Activated CD4-positive, alpha-beta T cell treated with anti-CD3 and anti-CD28 coated beads for 36 hours (primary cell): ENCODE results near the gene ARRDC3. TPM values are rescaled to one million over a fixed set of nuclear protein-coding genes. Genes with fewer than 3 reads are reported as not detected.
A peak's percentile ranks its signal among the peaks of the same experiment; 100 is the strongest.
"Not testable (repeated sequence)": the region's sequence is repeated elsewhere in the genome, so short reads cannot be mapped to it uniquely, and the experiment has no call there.

Source experiments
- ATAC-seq: fragments of 200-7000 bp; cut with Tn5 transposase; one replicate; pipeline ENCODE4 v1.10.0; 2021; ENCODE audit warnings: mild to moderate bottlenecking, moderate library complexity
- CTCF ChIA-PET: fragments of 350-600 bp; sonication (Branson Sonifier 250); formaldehyde crosslinking; loops from one replicate; lab custom pipeline; 2021; ENCODE audit warnings: antibody characterized with exemption; lab: Charles Lee
- POLR2A ChIA-PET: fragments of 350-600 bp; sonication (Branson Sonifier 250); formaldehyde crosslinking; loops from one replicate; lab custom pipeline; 2021; ENCODE audit warnings: antibody characterized with exemption, inconsistent platforms; lab: Charles Lee
- DNase-seq: peaks from one replicate; pipeline ENCODE4 v3.0.0-alpha.2; 2020
- H3K27ac Mint-ChIP-seq: one replicate; pipeline ENCODE4 v1.8.0; 2021; ENCODE audit warnings: mixed read lengths
- H3K27me3 Mint-ChIP-seq: one replicate; pipeline ENCODE4 v1.8.0; 2021; ENCODE audit warnings: mixed read lengths
- H3K36me3 Mint-ChIP-seq: one replicate; pipeline ENCODE4 v1.8.0; 2021; ENCODE audit warnings: low read depth, mixed read lengths
- H3K4me1 Mint-ChIP-seq: one replicate; pipeline ENCODE4 v1.8.0; 2021; ENCODE audit warnings: mixed read lengths
- H3K4me3 Mint-ChIP-seq: one replicate; pipeline ENCODE4 v1.8.0; 2021; ENCODE audit warnings: mild to moderate bottlenecking, moderate library complexity, mixed read lengths
- H3K9me3 Mint-ChIP-seq: one replicate; pipeline ENCODE4 v1.8.0; 2021; ENCODE audit warnings: low read depth, mixed read lengths
- intact Hi-C, 2 experiments: fragments of 100-400 bp; cut with DNase I in 1 of 2; cut with micrococcal nuclease in 1 of 2; formaldehyde crosslinking; loops; one replicate each; pipeline versions ENCODE4 v1.14.2 to v1.15.1; 2022 to 2024; cut with DNase I, micrococcal nuclease
- total RNA-seq, 2 experiments: library from RNA; stranded (reverse); gene quantifications; one replicate each; pipeline ENCODE4 v1.2.3, GENCODE V29; 2021

Gene ARRDC3
- total RNA-seq, 2 experiments from 2014 or later = 21.7 to 21.9 TPM

DNA sequence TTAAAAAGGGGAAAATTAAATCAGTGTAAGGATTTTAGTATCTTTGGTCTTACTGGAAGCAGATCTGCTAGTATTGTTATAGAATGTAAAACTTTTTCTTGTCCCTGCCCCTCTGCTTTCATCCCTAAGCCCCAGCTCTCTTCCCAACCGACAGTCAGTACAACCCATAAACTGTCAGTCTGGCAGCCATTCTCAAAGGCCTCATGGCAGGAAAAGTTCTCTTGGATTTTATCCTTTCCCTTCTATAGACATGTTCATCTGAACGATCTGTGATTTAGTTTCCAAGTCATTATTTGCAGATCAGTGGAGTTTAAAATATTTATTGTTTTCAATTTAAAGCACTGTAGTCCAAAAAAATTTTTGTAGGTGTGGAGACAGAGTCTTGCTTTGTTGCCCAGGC is 39.2 kb downstream of the ARRDC3 start:
- ATAC-seq (no peak), DNase-seq (no peak)
- Mint-ChIP-seq H3K36me3 (no peaks in the 10 kb centered on the region), H3K27me3 (no peaks in the 10 kb centered on the region), H3K4me3 (no peak overlapping the region), H3K9me3 (peaks cover 5% of the 10 kb centered on the region), H3K27ac (no peak overlapping the region), H3K4me1 (no peaks in the 10 kb centered on the region)
- CTCF ChIA-PET = no interaction called here
- intact Hi-C loops = no loop called here
- POLR2A ChIA-PET = no interaction called here

DNA sequence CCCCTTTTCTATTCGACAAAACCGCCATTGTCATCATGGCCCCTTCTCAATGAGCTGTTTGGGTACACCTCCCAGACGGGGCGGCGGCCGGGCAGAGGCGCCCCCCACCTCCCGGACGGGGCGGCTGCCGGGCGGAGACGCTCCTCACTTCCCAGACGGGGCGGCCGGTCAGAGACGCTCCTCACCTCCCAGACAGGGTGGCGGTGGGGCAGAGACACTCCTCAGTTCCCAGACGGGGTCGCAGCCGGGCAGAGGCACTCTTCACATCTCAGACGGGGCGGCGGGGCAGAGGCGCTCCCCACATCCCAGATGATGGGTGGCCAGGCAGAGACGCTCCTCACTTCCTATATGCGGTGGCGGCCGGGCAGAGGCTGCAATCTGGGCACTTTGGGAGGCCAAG is 40.2 kb downstream of the ARRDC3 start:
- ATAC-seq, H3K9me3 Mint-ChIP-seq, H3K36me3 Mint-ChIP-seq, H3K27ac Mint-ChIP-seq, H3K4me3 Mint-ChIP-seq, DNase-seq, H3K4me1 Mint-ChIP-seq, intact Hi-C loops, H3K27me3 Mint-ChIP-seq: not testable (repeated sequence)
- CTCF ChIA-PET = interaction anchor here (1.0 to 1.4 kb wide), 2 partner anchors 16 to 42 kb away, joined by 3 to 4 read pairs; no protein-coding TSS in a partner anchor
- POLR2A ChIA-PET = interaction anchor here (0.7 kb wide), 1 partner anchor 103 kb away, joined by 5 read pairs; no protein-coding TSS in a partner anchor

GRCh38 chr5:91341154-91341553 is 42.0 kb downstream of the ARRDC3 start:
- Mint-ChIP-seq H3K27ac (no peak overlapping the region), H3K27me3 (no peaks in the 10 kb centered on the region), H3K36me3 (no peaks in the 10 kb centered on the region), H3K4me1 (no peaks in the 10 kb centered on the region), H3K9me3 (no peaks in the 10 kb centered on the region), H3K4me3 (no peak overlapping the region)
- no peak for ATAC-seq
- intact Hi-C loops = no loop called here
- DNase-seq = no peak
- POLR2A ChIA-PET = no interaction called here
- CTCF ChIA-PET = no interaction called here

- no peak overlapping the region for H3K27ac Mint-ChIP-seq
- intact Hi-C loops = no loop called here
- ChIA-PET POLR2A (no interaction called here), CTCF (no interaction called here)
- no peak overlapping the region for H3K4me3 Mint-ChIP-seq
- no peaks in the 10 kb centered on the region for H3K27me3 Mint-ChIP-seq
- no peak for DNase-seq
- no peaks in the 10 kb centered on the region for H3K4me1 Mint-ChIP-seq
- no peaks in the 10 kb centered on the region for H3K9me3 Mint-ChIP-seq
- no peaks in the 10 kb centered on the region for H3K36me3 Mint-ChIP-seq
- no peak for ATAC-seq
Measured at GRCh38 chr5:91340532-91340931, 42.6 kb downstream of the ARRDC3 start.

GRCh38 chr5:91339063-91339705 is 43.9 kb downstream of the ARRDC3 start:
- DNase-seq = no peak
- no peaks in the 10 kb centered on the region for H3K36me3 Mint-ChIP-seq
- intact Hi-C loops = no loop called here
- H3K4me1 Mint-ChIP-seq = no peaks in the 10 kb centered on the region
- no peaks in the 10 kb centered on the region for H3K27me3 Mint-ChIP-seq
- ChIA-PET POLR2A (no interaction called here), CTCF (no interaction called here)
- no peaks in the 10 kb centered on the region for H3K9me3 Mint-ChIP-seq
- no peak for ATAC-seq
- no peak overlapping the region for H3K27ac Mint-ChIP-seq
- H3K4me3 Mint-ChIP-seq = no peak overlapping the region

GRCh38 chr5:91332267-91333045 is 50.7 kb downstream of the ARRDC3 start:
- CTCF ChIA-PET = interaction anchor here (1.9 kb wide), 1 partner anchor 26 kb away, joined by 4 read pairs; no protein-coding TSS in a partner anchor
- no peaks in the 10 kb centered on the region for H3K27me3 Mint-ChIP-seq
- peaks cover 20% of the 10 kb centered on the region for H3K4me1 Mint-ChIP-seq
- ATAC-seq (peak; percentile 89), DNase-seq (peak; percentile 40)
- no peaks in the 10 kb centered on the region for H3K9me3 Mint-ChIP-seq
- H3K36me3 Mint-ChIP-seq = no peaks in the 10 kb centered on the region
- H3K27ac Mint-ChIP-seq = no peak overlapping the region
- intact Hi-C loops = no loop called here
- POLR2A ChIA-PET = interaction anchor here (1.0 kb wide), 1 partner anchor 21 kb away, joined by 3 read pairs; no protein-coding TSS in a partner anchor
- no peak overlapping the region for H3K4me3 Mint-ChIP-seq

- Mint-ChIP-seq H3K4me3 (no peak overlapping the region), H3K36me3 (no peaks in the 10 kb centered on the region), H3K4me1 (peaks cover 20% of the 10 kb centered on the region), H3K9me3 (no peaks in the 10 kb centered on the region), H3K27ac (no peak overlapping the region), H3K27me3 (no peaks in the 10 kb centered on the region)
- intact Hi-C loops = no loop called here
- CTCF ChIA-PET = interaction anchor here (1.9 kb wide), 1 partner anchor 26 kb away, joined by 4 read pairs; no protein-coding TSS in a partner anchor
- DNase-seq (no peak), ATAC-seq (no peak)
- POLR2A ChIA-PET = interaction anchor here (1.0 kb wide), 1 partner anchor 20 kb away, joined by 3 read pairs; no protein-coding TSS in a partner anchor
Measured at GRCh38 chr5:91331705-91332104, 51.4 kb downstream of the ARRDC3 start.

DNA sequence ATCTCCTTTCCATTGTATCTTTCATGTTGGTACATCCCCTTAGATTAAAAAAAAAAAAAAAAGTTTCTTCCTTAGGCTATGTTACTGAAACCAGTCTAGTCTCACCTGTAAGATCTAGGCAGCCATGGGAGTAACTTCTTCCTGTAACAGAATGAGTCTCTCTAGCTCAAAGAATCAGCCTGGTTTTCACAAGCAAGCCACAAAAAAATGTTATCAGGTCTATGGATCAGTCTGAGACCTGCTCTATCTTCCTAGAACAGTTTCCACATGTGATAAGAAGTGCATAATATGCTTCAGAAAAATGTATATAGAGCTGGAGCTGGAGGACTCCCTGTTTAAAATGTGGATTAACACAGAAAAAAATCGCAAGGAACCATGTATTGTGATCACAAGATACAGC is 53.8 kb downstream of the ARRDC3 start:
- intact Hi-C loops = no loop called here
- ChIA-PET CTCF (interaction anchor here (0.6 to 1.2 kb wide), 5 partner anchors 13 to 418 kb away, joined by 3 read pairs; no protein-coding TSS in a partner anchor), POLR2A (interaction anchor here (1.0 kb wide), 1 partner anchor 54 kb away, joined by 4 read pairs; the partner anchor contains the start of gene ARRDC3)

DNA sequence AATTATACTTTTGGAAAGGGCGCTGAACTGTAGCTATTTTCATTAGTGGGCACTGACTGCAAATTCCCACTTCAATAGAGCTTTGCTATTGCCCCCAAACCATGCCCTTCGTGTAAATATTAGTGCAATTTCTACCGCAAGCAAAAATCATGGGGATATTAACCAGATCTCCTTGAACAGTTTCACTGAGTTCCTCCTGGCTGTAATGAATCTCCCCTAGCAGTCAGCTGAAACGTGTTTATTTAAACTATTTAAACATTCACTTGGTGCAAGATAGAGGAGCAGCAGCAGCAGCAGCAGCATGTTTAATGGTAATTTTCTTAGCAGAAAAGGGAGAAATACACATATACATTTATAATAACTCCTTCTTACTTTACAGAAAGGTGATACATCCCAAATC is 54.4 kb downstream of the ARRDC3 start:
- Mint-ChIP-seq H3K36me3 (no peaks in the 10 kb centered on the region), H3K9me3 (no peaks in the 10 kb centered on the region), H3K27me3 (peaks cover 2% of the 10 kb centered on the region), H3K27ac (no peak overlapping the region), H3K4me1 (peaks cover 20% of the 10 kb centered on the region), H3K4me3 (no peak overlapping the region)
- DNase-seq = no peak
- intact Hi-C loops = no loop called here
- POLR2A ChIA-PET = interaction anchor here (1.0 kb wide), 1 partner anchor 54 kb away, joined by 4 read pairs; the partner anchor contains the start of gene ARRDC3
- CTCF ChIA-PET = interaction anchor here (0.7 to 0.9 kb wide), 3 partner anchors 19 to 56 kb away, joined by 3 read pairs; no protein-coding TSS in a partner anchor
- no peak for ATAC-seq

More for the DNA sequence above, 53.8 kb downstream of the ARRDC3 start:
- H3K4me1 Mint-ChIP-seq = peaks cover 20% of the 10 kb centered on the region
- no peak overlapping the region for H3K4me3 Mint-ChIP-seq
- DNase-seq = no peak
- peaks cover under 1% of the 10 kb centered on the region for H3K27me3 Mint-ChIP-seq
- H3K27ac Mint-ChIP-seq = no peak overlapping the region
- H3K36me3 Mint-ChIP-seq = no peaks in the 10 kb centered on the region
- ATAC-seq = peak; percentile 54
- no peaks in the 10 kb centered on the region for H3K9me3 Mint-ChIP-seq

DNA sequence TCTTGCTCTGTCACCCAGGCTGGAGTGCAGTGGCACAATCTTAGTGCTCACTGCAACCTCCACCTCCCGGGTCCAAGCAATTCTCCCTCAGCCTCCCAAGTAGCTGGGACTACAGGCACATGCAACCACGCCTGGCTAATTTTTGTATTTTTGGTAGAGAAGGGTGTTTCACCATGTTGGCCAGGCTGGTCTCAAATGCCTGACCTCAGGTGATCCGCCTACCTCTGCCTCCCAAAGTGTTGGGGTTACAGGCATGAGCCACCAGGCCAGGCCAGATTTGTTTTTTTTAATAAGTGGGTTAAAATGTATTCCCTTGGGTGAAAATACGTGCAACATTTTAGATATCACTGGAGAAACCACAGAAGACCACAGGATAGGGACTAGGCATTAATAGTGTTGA is 60.1 kb downstream of the ARRDC3 start:
- DNase-seq, H3K4me1 Mint-ChIP-seq, intact Hi-C loops, H3K27ac Mint-ChIP-seq, H3K27me3 Mint-ChIP-seq, ATAC-seq, POLR2A ChIA-PET, H3K9me3 Mint-ChIP-seq, H3K4me3 Mint-ChIP-seq, H3K36me3 Mint-ChIP-seq: not testable (repeated sequence)
- CTCF ChIA-PET = interaction anchor here (0.5 kb wide), 1 partner anchor 389 kb away, joined by 3 read pairs; no protein-coding TSS in a partner anchor

DNA sequence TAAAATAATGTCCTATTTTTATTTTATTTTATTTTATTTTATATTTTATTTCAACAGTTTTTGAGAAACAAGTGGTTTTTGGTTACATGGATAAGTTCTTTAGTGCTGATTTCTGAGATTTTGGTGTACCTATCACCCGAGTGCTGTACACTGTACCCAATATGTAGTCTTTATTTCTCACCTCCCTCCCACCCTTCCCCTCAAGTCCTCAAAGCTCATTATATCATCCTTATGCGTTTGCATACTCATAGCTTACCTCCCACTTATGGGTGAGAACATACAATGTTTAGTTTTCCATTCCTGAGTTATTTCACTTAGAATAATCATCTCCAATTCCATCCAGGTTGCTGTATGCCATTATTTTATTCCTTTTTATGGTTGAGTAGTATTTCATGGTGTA is 63.5 kb downstream of the ARRDC3 start:
- H3K27ac Mint-ChIP-seq = no peak overlapping the region
- CTCF ChIA-PET = no interaction called here
- intact Hi-C loops = no loop called here
- no peak for ATAC-seq
- peaks cover 2% of the 10 kb centered on the region for H3K27me3 Mint-ChIP-seq
- no peak overlapping the region for H3K4me3 Mint-ChIP-seq
- H3K9me3 Mint-ChIP-seq = no peaks in the 10 kb centered on the region
- H3K36me3 Mint-ChIP-seq = no peaks in the 10 kb centered on the region
- POLR2A ChIA-PET = no interaction called here
- no peak for DNase-seq
- H3K4me1 Mint-ChIP-seq = peaks cover 15% of the 10 kb centered on the region
